Muscle layer of duodenum (tissue), 2 donors: Measurements from ENCODE around the gene CABLES2.

ENCODE experiments used
- H3K27ac ChIP-seq: one replicate; pipeline ENCODE4 v1.7.0; 2013; ENCODE audit warnings: mild to moderate bottlenecking, low read length
- H3K27me3 ChIP-seq: one replicate; pipeline ENCODE4 v1.7.0; 2013; ENCODE audit warnings: low read depth, mild to moderate bottlenecking, control low read depth, low read length
- H3K36me3 ChIP-seq, 2 donors: one replicate each; pipeline ENCODE4 v1.7.0; 2013; ENCODE audit warnings: low read length in 2 of 2, control low read depth in 1 of 2, mild to moderate bottlenecking in 1 of 2; ENCODE audit not compliant: insufficient read depth in 2 of 2, control insufficient read depth in 1 of 2
- H3K4me1 ChIP-seq, 2 donors: one replicate each; pipeline ENCODE4 v1.7.0; 2013; ENCODE audit warnings: low read length in 2 of 2, mild to moderate bottlenecking in 2 of 2, control low read depth in 1 of 2, moderate library complexity in 1 of 2; ENCODE audit not compliant: insufficient read depth in 2 of 2, control insufficient read depth in 1 of 2
- H3K4me3 ChIP-seq, 2 donors: one replicate each; pipeline ENCODE4 v1.7.0; 2013; ENCODE audit warnings: low read length in 2 of 2, low read depth in 1 of 2, mild to moderate bottlenecking in 1 of 2
- H3K9me3 ChIP-seq, 2 donors: one replicate each; pipeline ENCODE4 v1.7.0; 2013; ENCODE audit warnings: low read length in 2 of 2, control low read depth in 1 of 2, mild to moderate bottlenecking in 1 of 2; ENCODE audit not compliant: control insufficient read depth in 1 of 2
- donor health status: healthy.

The CABLES2 gene

GRCh38 chr20:62424249-62425107 lies 17.4 kb upstream of the CABLES2 start:
- H3K27ac ChIP-seq: no peak overlapping the region
- no peaks in the 10 kb centered on the region for H3K9me3 ChIP-seq
- no peaks in the 10 kb centered on the region for H3K36me3 ChIP-seq
- H3K27me3 ChIP-seq: no peaks in the 10 kb centered on the region
- no peaks in the 10 kb centered on the region for H3K4me1 ChIP-seq
- H3K4me3 ChIP-seq: no peak overlapping the region

DNA sequence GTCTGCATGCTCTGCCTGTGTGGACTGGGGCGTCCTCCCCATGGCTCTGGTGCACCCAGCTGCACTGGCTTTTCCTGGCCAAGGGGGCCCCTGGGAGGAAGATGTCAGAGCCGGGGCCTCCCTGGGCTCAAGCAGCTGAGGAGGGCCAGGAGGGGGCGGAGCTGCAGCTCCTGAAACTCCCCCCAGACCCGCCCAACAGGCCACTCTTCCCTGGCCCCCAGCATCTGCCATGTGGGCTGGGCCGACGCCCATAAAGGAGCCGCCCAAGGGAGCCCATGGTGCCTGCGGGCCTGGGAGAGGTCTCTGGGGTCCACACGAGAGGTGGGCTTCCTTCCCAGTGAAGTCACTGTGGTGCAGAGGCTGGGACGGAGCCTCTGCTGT lies 16.2 kb upstream of the CABLES2 start:
- H3K36me3 ChIP-seq: no peaks in the 10 kb centered on the region
- H3K27ac ChIP-seq: no peak overlapping the region
- H3K4me3 ChIP-seq: no peak overlapping the region
- no peaks in the 10 kb centered on the region for H3K4me1 ChIP-seq
- no peaks in the 10 kb centered on the region for H3K27me3 ChIP-seq
- no peaks in the 10 kb centered on the region for H3K9me3 ChIP-seq

DNA sequence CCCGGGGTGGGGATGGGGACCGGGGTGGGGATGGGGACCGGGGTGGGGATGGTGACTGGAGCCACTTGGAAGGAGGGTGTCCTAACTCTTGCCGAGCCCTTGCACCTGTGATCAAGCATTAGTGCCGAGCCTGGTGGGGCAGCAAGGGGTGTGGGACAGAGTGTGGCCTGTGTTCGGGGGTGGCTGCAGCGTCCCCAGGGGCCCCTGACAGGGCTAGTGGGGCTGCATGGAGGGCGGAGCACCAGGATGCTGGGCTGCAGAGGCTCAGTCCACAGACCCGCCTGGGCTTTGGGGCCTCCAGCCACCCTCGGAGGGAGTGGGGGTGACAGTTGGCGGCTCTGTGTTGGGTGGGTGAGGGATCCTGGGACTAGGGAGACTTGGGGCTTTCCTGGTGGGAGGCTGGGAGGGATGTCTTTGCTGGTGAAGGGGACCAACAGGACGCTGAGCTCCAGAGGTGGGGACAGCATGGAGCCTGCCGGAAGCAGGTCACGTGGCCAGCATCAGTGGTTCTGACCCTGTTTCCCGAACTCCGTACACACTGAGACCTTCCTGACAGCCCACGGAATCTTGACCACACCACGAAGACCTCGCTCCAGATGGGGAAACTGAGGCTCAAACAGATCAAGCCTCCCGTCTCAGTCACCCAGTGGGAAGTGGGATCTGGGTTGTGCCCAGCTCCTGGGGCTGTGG lies 15.7 kb upstream of the CABLES2 start:
- H3K36me3 ChIP-seq: no peaks in the 10 kb centered on the region
- H3K9me3 ChIP-seq: no peaks in the 10 kb centered on the region
- no peak overlapping the region for H3K4me3 ChIP-seq
- no peaks in the 10 kb centered on the region for H3K4me1 ChIP-seq
- no peaks in the 10 kb centered on the region for H3K27me3 ChIP-seq
- no peak overlapping the region for H3K27ac ChIP-seq

DNA sequence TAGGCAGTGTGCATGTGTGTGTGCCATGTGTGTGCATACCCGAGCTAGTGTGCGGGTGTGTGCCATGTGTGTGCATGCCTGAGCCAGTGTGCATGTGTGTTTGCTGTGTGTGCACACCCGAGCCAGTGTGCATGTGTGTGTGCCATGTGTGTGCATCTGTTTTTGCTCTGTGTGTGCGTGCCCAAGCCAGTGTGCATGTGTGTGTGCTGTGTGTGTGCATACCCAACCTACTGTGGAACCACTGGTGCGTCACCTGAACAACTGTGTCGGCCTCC lies 14.6 kb upstream of the CABLES2 start:
- Histone ChIP-seq H3K4me1 (no peaks in the 10 kb centered on the region), H3K4me3 (no peak overlapping the region), H3K27ac (no peak overlapping the region), H3K27me3 (no peaks in the 10 kb centered on the region), H3K9me3 (no peaks in the 10 kb centered on the region), H3K36me3 (no peaks in the 10 kb centered on the region)

GRCh38 chr20:62420846-62421715 lies 14.0 kb upstream of the CABLES2 start:
- H3K4me1 ChIP-seq: no peaks in the 10 kb centered on the region
- no peaks in the 10 kb centered on the region for H3K27me3 ChIP-seq
- H3K27ac ChIP-seq: no peak overlapping the region
- H3K9me3 ChIP-seq: no peaks in the 10 kb centered on the region
- H3K36me3 ChIP-seq: no peaks in the 10 kb centered on the region
- H3K4me3 ChIP-seq: no peak overlapping the region

DNA sequence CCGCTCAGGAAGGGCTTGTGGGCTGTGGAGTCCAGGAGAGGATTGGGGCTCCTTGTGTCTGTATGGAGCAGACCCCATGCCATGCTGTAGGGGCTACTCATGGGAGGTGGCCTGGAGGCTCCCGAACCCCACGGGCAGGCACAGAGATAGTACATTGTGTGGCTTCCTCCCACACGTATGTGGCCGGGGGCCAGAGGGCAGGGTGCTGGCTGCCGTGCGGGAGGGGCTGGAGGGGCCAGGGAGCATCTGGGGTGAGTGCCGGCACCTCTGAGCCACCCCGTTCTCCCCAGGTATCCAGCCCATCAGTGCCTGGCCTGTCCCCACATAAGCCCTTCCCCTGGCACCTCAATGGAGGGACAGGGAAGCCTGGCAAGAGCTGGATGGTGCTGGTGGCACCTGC lies 12.7 kb upstream of the CABLES2 start:
- H3K36me3 ChIP-seq: no peaks in the 10 kb centered on the region
- H3K4me1 ChIP-seq: no peaks in the 10 kb centered on the region
- H3K4me3 ChIP-seq: no peak overlapping the region
- H3K9me3 ChIP-seq: no peaks in the 10 kb centered on the region
- H3K27me3 ChIP-seq: no peaks in the 10 kb centered on the region
- H3K27ac ChIP-seq: no peak overlapping the region

DNA sequence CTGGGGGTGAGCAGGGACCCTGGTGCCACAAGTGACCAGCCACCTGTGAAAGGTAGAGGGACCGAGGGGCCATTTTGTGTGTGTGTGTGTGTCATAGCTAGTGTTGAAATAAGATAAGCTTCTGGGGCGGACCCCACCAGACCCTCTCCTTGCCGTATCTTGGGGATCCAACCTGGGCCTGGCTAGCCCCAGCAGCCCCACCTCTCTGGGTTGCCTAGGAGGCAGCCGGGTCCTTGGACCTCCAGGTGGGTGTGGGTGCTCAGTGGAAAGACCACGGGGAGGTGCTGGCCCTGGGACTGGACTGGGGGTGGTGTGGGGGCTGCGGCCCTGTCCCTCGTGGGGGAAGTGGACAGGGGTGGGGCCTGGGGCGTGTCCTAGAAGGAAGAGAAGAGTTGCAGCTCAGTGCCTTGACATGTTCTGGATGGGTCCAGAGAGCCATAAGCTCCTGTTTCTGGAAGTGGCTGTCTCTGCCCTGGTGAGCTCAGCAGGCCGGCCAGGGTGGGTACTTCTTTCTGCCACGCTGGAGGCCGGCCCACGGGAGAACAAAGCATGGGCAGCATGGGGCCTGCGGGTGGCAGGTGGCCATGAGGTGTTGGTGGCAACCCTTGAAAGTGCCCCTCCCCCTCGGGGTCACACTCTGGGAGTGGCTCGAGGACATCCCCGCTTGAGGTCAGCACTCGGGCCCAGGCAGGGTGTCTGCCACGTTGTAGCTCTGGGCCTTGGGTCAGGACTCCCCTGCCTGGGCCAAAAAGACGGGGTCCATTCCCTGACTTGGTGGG lies 11.8 kb upstream of the CABLES2 start:
- Histone ChIP-seq H3K27ac (no peak overlapping the region), H3K27me3 (no peaks in the 10 kb centered on the region), H3K9me3 (no peaks in the 10 kb centered on the region), H3K36me3 (no peaks in the 10 kb centered on the region), H3K4me3 (no peak overlapping the region), H3K4me1 (no peaks in the 10 kb centered on the region)

DNA sequence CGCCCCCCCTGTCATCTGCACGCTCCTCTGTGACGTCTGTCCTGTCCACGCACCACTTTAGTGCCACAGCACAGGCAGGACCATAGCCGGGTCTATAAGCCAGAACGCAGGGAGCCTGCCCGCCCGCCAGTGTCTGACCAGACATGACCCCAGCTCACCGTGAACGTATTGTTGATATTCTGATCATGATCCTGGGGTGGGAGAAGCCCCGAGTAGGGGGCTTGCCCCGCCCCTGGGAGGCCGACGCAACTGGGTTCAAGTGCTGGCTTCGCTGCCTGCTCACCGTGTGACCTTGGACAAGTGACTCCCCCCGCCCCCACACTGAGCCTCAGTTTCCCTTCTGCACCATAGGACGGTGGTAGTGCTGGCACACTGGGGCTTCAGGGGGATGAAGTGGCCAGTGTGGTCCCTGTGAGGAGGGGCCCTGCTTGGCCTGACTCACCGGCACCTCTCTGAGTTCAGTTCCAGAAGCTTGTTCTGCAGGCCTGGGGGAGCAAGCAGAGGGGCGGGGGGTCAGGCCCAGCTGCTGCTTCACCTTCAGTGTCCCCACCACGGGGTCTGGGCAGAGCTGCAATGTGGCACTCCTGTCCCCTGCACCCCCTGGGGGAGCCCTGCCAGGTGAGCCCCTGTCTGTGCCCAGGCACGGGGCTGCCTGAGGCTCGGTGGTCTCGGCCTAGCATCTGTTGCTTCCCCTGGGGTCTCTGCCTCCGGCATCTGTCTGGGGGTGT lies 11.1 kb upstream of the CABLES2 start:
- Histone ChIP-seq H3K4me3 (no peak overlapping the region), H3K9me3 (no peaks in the 10 kb centered on the region), H3K36me3 (no peaks in the 10 kb centered on the region), H3K4me1 (no peaks in the 10 kb centered on the region), H3K27me3 (no peaks in the 10 kb centered on the region), H3K27ac (no peak overlapping the region)

GRCh38 chr20:62416651-62417637 lies 9.9 kb upstream of the CABLES2 start:
- H3K4me3 ChIP-seq: no peak overlapping the region
- no peaks in the 10 kb centered on the region for H3K4me1 ChIP-seq
- H3K36me3 ChIP-seq: no peaks in the 10 kb centered on the region
- no peak overlapping the region for H3K27ac ChIP-seq
- H3K27me3 ChIP-seq: no peaks in the 10 kb centered on the region
- H3K9me3 ChIP-seq: no peaks in the 10 kb centered on the region
